ENCODE results near the gene SLFN11.
"Not testable (repeated sequence)": the region's sequence is repeated elsewhere in the genome, so short reads cannot be mapped to it uniquely, and the experiment has no call there.

Gene SLFN11, protein sequence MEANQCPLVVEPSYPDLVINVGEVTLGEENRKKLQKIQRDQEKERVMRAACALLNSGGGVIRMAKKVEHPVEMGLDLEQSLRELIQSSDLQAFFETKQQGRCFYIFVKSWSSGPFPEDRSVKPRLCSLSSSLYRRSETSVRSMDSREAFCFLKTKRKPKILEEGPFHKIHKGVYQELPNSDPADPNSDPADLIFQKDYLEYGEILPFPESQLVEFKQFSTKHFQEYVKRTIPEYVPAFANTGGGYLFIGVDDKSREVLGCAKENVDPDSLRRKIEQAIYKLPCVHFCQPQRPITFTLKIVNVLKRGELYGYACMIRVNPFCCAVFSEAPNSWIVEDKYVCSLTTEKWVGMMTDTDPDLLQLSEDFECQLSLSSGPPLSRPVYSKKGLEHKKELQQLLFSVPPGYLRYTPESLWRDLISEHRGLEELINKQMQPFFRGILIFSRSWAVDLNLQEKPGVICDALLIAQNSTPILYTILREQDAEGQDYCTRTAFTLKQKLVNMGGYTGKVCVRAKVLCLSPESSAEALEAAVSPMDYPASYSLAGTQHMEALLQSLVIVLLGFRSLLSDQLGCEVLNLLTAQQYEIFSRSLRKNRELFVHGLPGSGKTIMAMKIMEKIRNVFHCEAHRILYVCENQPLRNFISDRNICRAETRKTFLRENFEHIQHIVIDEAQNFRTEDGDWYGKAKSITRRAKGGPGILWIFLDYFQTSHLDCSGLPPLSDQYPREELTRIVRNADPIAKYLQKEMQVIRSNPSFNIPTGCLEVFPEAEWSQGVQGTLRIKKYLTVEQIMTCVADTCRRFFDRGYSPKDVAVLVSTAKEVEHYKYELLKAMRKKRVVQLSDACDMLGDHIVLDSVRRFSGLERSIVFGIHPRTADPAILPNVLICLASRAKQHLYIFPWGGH

DNA sequence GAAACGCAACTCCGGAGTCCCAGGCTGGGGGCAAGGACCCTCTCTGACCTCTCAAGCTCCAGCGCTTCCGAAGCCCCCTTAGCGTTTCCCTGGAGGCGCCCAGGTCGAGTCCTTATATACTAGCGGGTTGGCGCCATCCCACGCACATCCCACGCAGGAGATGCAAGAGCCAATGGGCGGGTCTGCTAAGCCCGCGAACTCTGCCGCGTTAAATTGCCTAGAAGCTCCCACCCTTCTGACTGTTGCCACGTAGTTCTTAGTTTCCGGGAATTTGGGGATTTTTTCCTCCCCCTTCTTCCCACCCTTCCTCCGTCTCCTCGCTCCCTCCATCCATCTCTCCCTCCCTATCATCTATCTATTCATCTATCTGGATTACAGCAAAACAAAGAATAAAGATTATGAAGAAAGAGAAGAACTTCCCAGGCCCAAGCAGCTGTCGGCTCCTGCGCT, at the start of gene SLFN11:
Gene SLFN11 (minus strand): TSS at position 88 of the 450 bp plus-strand sequence. CDS start 9,814 bp downstream, outside the sequence.
- peak within 1 kb of the TSS; percentile 96 for H3K27ac ChIP-seq (ENCODE audit: low read depth, low read length)
- H3K4me3 ChIP-seq (ENCODE audit: low read depth, low read length): peak within 1 kb of the TSS; percentile 93
- peaks cover 26% of the 10 kb centered on the region for H3K4me1 ChIP-seq (ENCODE audit: control insufficient read depth, insufficient read depth, low read length, unreplicated experiment)
- H3K36me3 ChIP-seq (ENCODE audit: insufficient read depth, low read length): peaks cover 32% of the 10 kb centered on the region
- H3K27me3 ChIP-seq (ENCODE audit: insufficient read depth, low read length): no peaks in the 10 kb centered on the region
- H3K79me2 ChIP-seq (ENCODE audit: control insufficient read depth, insufficient read depth, low read length, unreplicated experiment): peaks cover 68% of the 10 kb centered on the region
- peak within 1 kb of the TSS; percentile 69 for H2AFZ ChIP-seq (ENCODE audit: low read length, unreplicated experiment)

DNA sequence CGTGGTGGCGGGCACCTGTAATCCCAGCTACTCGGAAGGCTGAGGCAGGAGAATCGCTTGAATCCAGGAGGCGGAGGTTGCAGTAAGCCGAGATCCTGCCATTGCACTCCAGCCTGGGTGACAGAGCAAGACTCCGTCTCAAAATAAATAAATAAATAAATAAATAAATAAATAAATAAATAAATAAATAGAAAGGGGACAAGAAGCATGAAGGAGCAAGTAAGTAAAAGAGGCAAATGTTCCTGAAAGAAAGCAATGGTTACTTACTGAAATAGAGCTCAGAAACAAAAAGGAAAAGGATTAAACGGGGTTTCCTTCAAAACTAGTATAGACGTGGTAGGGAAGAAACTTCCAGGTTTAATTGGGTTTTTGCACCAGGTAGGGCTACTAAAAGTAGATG, 47.6 kb upstream of the SLFN11 start:
- not testable (repeated sequence) for H3K79me2 ChIP-seq (ENCODE audit: control insufficient read depth, insufficient read depth, low read length, unreplicated experiment); H3K27ac ChIP-seq (ENCODE audit: low read depth, low read length); H3K4me3 ChIP-seq (ENCODE audit: low read depth, low read length); H3K4me1 ChIP-seq (ENCODE audit: control insufficient read depth, insufficient read depth, low read length, unreplicated experiment); H3K27me3 ChIP-seq (ENCODE audit: insufficient read depth, low read length); H2AFZ ChIP-seq (ENCODE audit: low read length, unreplicated experiment)
- H3K36me3 ChIP-seq (ENCODE audit: insufficient read depth, low read length): peaks cover 21% of the 10 kb centered on the region; the same call in 1 of the 2 replicates

DNA sequence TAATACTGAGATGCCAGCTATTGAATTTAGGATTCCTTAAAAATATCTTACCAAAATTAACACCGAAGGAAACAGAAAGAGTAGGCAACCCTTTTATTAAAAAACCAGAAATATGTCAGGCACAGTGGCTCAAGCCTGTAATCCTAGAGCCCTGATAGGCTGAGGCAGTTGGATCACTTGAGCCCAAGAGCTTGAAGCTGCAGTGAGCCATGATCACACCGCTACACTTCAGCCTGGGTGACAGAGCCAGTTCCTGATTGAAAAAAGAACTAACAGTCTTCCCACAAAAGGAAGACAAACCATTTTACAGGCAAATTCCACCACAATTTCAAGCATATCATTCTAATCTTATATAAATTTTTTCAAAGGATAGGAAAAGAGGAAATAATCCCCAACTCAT, 43.2 kb upstream of the SLFN11 start:
- Histone ChIP-seq H3K27me3 (ENCODE audit: insufficient read depth, low read length) (no peaks in the 10 kb centered on the region), H3K27ac (ENCODE audit: low read depth, low read length) (no peak overlapping the region), H3K79me2 (ENCODE audit: control insufficient read depth, insufficient read depth, low read length, unreplicated experiment) (peaks cover 18% of the 10 kb centered on the region), H2AFZ (ENCODE audit: low read length, unreplicated experiment) (no peak overlapping the region), H3K4me3 (ENCODE audit: low read depth, low read length) (no peak overlapping the region), H3K36me3 (ENCODE audit: insufficient read depth, low read length) (peaks cover 33% of the 10 kb centered on the region), H3K4me1 (ENCODE audit: control insufficient read depth, insufficient read depth, low read length, unreplicated experiment) (no peaks in the 10 kb centered on the region)

DNA sequence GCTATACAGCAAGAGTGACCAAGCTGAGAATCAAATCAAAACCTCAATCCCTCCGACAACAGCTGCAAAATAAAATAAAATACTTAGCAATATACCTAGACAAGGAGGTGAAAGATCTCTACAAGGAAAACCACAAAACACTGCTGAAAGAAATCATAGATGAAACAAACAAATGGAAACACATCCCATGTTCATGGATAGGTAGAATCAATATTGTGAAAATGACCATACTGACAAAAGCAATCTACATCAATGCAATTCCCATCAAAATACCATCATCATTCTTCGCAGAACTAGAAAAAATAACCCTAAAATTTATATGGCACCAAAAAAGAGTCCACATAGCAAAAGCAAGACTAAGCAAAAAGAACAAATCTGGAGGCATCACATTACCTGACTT, 41.3 kb upstream of the SLFN11 start:
- peaks cover 48% of the 10 kb centered on the region for H3K36me3 ChIP-seq (ENCODE audit: insufficient read depth, low read length)
- H3K27ac ChIP-seq (ENCODE audit: low read depth, low read length); H3K4me1 ChIP-seq (ENCODE audit: control insufficient read depth, insufficient read depth, low read length, unreplicated experiment); H3K27me3 ChIP-seq (ENCODE audit: insufficient read depth, low read length); H2AFZ ChIP-seq (ENCODE audit: low read length, unreplicated experiment); H3K4me3 ChIP-seq (ENCODE audit: low read depth, low read length): not testable (repeated sequence)
- peaks cover 18% of the 10 kb centered on the region for H3K79me2 ChIP-seq (ENCODE audit: control insufficient read depth, insufficient read depth, low read length, unreplicated experiment)

DNA sequence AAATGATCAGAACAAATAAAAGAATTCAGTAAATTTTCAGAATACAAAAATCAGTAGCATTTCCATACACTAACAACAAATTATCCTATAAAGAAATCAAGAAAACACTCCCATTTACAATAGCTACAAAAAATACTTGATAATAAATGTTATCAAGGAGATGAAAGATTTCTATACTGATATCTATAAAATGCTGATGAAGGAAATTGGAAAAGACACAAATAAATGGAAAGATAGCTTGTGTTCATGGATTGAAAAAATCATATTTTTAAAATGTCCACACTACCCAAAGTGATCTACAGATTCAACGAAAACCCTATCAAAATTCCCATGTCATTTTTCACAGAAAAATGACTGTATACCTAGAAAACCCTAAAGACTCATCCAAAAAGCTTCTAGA, 40.8 kb upstream of the SLFN11 start:
- Histone ChIP-seq H3K4me3 (ENCODE audit: low read depth, low read length) (no peak overlapping the region), H2AFZ (ENCODE audit: low read length, unreplicated experiment) (no peak overlapping the region), H3K4me1 (ENCODE audit: control insufficient read depth, insufficient read depth, low read length, unreplicated experiment) (no peaks in the 10 kb centered on the region), H3K27ac (ENCODE audit: low read depth, low read length) (no peak overlapping the region), H3K79me2 (ENCODE audit: control insufficient read depth, insufficient read depth, low read length, unreplicated experiment) (peaks cover 16% of the 10 kb centered on the region), H3K36me3 (ENCODE audit: insufficient read depth, low read length) (peaks cover 51% of the 10 kb centered on the region), H3K27me3 (ENCODE audit: insufficient read depth, low read length) (no peaks in the 10 kb centered on the region)

DNA sequence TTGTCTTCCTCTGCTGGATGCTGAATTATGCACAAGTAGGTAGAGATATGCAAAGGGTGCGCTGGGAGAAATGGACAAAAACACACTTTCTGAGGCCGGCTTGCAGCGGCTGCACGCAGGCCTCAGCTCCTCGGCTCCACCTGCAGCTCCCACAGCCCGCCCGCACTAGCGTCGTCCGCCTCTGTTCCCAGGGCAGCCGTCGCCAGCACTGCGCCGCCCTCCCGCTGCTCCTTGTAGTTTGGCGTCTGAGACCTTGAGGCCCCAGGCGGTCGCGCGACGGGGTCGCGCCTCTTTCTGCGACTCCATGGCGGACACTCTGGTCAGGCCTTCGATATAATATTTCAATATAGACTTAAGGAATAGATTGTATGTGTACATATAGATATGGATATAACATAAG, 34.1 kb upstream of the SLFN11 start:
- peaks cover 64% of the 10 kb centered on the region for H3K36me3 ChIP-seq (ENCODE audit: insufficient read depth, low read length)

DNA sequence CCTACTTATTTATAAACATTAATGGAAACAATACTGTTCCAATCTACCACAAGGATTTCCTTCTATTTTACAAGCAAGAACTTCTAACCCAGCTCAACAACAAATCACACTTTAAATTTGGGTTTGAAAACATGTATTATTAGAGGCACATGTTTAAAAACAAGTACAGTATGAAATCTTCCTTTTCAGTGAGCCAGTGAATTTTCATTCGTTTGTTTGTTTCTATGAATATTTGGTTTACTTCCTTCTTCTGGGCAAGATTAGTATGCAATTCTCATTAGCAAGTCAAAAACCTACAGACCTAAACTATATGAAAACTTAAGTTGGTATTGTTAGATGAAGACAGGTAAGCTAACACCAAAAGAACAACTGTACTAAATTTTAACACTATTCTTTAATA, 33.1 kb upstream of the SLFN11 start:
- H2AFZ ChIP-seq (ENCODE audit: low read length, unreplicated experiment): no peak overlapping the region
- no peak overlapping the region for H3K27ac ChIP-seq (ENCODE audit: low read depth, low read length)
- no peaks in the 10 kb centered on the region for H3K27me3 ChIP-seq (ENCODE audit: insufficient read depth, low read length)
- no peak overlapping the region for H3K4me3 ChIP-seq (ENCODE audit: low read depth, low read length)
- H3K4me1 ChIP-seq (ENCODE audit: control insufficient read depth, insufficient read depth, low read length, unreplicated experiment): no peaks in the 10 kb centered on the region
- peaks cover 54% of the 10 kb centered on the region for H3K36me3 ChIP-seq (ENCODE audit: insufficient read depth, low read length)
- H3K79me2 ChIP-seq (ENCODE audit: control insufficient read depth, insufficient read depth, low read length, unreplicated experiment): peaks cover 2% of the 10 kb centered on the region

More for the DNA sequence above, 34.1 kb upstream of the SLFN11 start:
- no peaks in the 10 kb centered on the region for H3K4me1 ChIP-seq (ENCODE audit: control insufficient read depth, insufficient read depth, low read length, unreplicated experiment)
- H3K79me2 ChIP-seq (ENCODE audit: control insufficient read depth, insufficient read depth, low read length, unreplicated experiment): peaks cover 2% of the 10 kb centered on the region
- no peaks in the 10 kb centered on the region for H3K27me3 ChIP-seq (ENCODE audit: insufficient read depth, low read length)
- no peak overlapping the region for H2AFZ ChIP-seq (ENCODE audit: low read length, unreplicated experiment)
- no peak overlapping the region for H3K4me3 ChIP-seq (ENCODE audit: low read depth, low read length)
- no peak overlapping the region for H3K27ac ChIP-seq (ENCODE audit: low read depth, low read length)

DNA sequence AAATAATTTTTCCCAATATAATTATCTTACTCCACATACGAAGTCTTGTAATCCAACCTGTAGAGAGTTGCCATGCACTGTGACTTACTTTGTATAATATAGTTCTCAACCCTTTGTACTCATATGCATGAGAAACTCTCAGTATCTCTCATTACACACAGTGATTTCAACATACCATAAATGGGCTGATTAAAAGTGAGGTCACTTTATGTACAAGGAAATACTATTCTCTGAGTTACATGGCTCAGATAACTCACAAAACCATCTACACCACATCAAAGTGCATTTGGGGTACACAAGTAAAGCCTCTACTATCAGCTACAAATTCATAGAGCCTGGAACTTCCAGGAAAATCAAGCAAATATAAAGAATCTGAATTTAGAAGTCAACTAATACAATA, 30.9 kb upstream of the SLFN11 start:
- Histone ChIP-seq H3K36me3 (ENCODE audit: insufficient read depth, low read length) (peaks cover 32% of the 10 kb centered on the region), H3K27ac (ENCODE audit: low read depth, low read length) (no peak overlapping the region), H3K27me3 (ENCODE audit: insufficient read depth, low read length) (no peaks in the 10 kb centered on the region), H3K4me3 (ENCODE audit: low read depth, low read length) (no peak overlapping the region), H3K4me1 (ENCODE audit: control insufficient read depth, insufficient read depth, low read length, unreplicated experiment) (no peaks in the 10 kb centered on the region), H3K79me2 (ENCODE audit: control insufficient read depth, insufficient read depth, low read length, unreplicated experiment) (no peaks in the 10 kb centered on the region), H2AFZ (ENCODE audit: low read length, unreplicated experiment) (no peak overlapping the region)

DNA sequence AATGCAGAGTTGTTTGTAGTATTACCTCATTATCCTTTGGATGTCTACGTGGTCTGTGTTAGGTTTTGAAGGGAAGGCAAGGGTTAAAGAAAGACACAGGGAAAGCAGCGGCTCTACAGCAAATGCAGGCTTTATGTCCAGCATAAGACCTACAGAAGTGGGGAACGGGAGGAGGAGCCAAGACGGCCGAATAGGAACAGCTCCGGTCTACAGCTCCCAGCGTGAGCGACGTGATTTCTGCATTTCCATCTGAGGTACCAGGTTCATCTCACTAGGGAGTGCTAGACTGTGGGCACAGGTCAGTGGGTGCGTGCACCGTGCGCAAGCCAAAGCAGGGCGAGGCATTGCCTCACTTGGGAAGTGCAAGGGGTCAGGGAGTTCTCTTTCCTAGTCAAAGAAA, 20.4 kb upstream of the SLFN11 start:
- not testable (repeated sequence) for H3K27me3 ChIP-seq (ENCODE audit: insufficient read depth, low read length); H2AFZ ChIP-seq (ENCODE audit: low read length, unreplicated experiment); H3K36me3 ChIP-seq (ENCODE audit: insufficient read depth, low read length); H3K79me2 ChIP-seq (ENCODE audit: control insufficient read depth, insufficient read depth, low read length, unreplicated experiment); H3K27ac ChIP-seq (ENCODE audit: low read depth, low read length); H3K4me1 ChIP-seq (ENCODE audit: control insufficient read depth, insufficient read depth, low read length, unreplicated experiment); H3K4me3 ChIP-seq (ENCODE audit: low read depth, low read length)

DNA sequence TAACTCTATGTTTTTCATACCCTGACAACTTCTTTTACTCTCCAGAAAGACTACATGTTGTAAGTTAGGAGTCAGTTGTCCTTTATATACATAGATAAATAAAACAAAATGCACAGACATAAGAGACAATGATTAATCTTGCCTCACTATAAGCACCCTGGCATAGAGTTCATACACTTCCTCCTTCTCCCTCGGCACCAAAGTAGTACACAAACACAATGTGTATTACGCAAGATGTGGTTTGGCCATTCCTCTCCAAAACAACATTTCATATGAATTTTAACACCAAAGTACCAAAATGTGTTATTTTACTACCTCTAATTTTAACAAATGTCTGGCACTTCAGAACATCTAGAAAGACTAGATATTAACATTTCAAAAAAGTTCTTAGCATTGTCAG, 17.2 kb upstream of the SLFN11 start:
- no peak overlapping the region for H3K27ac ChIP-seq (ENCODE audit: low read depth, low read length)
- no peaks in the 10 kb centered on the region for H3K79me2 ChIP-seq (ENCODE audit: control insufficient read depth, insufficient read depth, low read length, unreplicated experiment)
- no peak overlapping the region for H2AFZ ChIP-seq (ENCODE audit: low read length, unreplicated experiment)
- H3K4me3 ChIP-seq (ENCODE audit: low read depth, low read length): no peak overlapping the region
- no peaks in the 10 kb centered on the region for H3K36me3 ChIP-seq (ENCODE audit: insufficient read depth, low read length)
- H3K27me3 ChIP-seq (ENCODE audit: insufficient read depth, low read length): no peaks in the 10 kb centered on the region; the same call in 1 of the 2 replicates
- no peaks in the 10 kb centered on the region for H3K4me1 ChIP-seq (ENCODE audit: control insufficient read depth, insufficient read depth, low read length, unreplicated experiment)
